ENCODE measurements around the gene MCC.

Gene MCC

DNA sequence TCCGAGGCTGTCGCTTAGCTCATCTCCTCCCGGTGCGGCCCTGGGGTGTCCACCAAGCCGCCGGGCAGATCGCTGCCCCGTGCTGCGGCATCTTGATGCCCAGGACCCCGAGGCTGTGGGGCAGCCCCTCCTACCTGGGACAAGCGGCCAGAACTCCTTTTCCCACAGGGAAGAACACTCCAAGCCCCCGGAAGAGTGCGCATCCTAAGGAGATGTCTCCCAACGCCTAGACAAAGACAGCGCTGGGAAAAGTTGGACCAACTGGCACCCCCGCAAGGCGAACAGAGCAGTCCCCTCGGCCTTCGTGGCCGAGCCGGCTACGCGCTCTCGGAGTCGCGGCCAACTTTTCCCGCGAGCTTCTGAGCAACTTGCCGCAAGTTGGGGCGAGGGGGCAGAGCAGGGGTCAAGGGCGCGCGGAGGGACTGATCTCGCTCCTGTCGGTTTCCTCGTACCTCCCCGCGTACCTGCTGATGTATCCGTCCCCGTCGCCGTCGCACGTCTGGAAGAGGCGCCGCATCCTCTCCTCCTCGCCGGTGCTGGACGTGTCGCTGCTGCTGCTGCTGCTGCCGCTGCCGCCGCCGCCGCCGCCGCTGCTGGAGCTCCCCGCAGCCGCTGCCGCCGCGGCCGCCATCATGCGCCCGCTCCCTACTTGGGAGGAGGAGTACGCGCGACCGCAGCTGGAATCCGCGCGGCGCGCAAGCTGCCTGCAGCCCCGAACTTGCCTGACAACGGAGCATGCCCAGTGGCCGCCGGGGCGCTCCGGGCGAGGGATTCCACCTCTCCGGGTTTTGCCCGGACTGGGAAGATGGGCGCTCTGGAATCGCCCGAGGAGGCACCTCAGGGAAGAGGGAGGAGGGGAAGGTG, at the start of gene MCC (continued):
- TF ChIP-seq, protein P1, sequence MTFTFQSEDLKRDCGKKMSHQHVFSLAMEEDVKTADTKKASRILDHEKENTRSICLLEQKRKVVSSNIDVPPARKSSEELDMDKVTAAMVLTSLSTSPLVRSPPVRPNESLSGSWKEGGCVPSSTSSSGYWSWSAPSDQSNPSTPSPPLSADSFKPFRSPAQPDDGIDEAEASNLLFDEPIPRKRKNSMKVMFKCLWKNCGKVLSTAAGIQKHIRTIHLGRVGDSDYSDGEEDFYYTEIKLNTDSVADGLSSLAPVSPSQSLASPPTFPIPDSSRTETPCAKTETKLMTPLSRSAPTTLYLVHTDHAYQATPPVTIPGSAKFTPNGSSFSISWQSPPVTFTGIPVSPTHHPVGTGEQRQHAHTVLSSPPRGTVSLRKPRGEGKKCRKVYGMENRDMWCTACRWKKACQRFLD (tag by site-specific recombination; IDR thresholded peaks at IDR 0.05): no peak
- TF ChIP-seq ZNF404 (tag by site-specific recombination; IDR thresholded peaks at IDR 0.05) (no peak), ZNF202 (tag by site-specific recombination; IDR thresholded peaks at IDR 0.05; ENCODE audit: borderline replicate concordance) (no peak), ZNF140 (tag by site-specific recombination; IDR thresholded peaks at IDR 0.05) (no peak), ZNF670 (tag by site-specific recombination; IDR thresholded peaks at IDR 0.05; ENCODE audit: low read depth) (no peak), MZF1 (tag by site-specific recombination; IDR thresholded peaks at IDR 0.05; ENCODE audit: borderline replicate concordance) (peak; percentile 43), ZEB2 (tag by site-specific recombination; IDR thresholded peaks at IDR 0.05) (peak; percentile 79), ZNF654 (tag by site-specific recombination; IDR thresholded peaks at IDR 0.05; ENCODE audit: low read depth) (no peak), GLIS2 (tag by site-specific recombination; IDR thresholded peaks at IDR 0.05) (peak; percentile 85), ZNF48 (tag by site-specific recombination; IDR thresholded peaks at IDR 0.05) (no peak), ZNF37A (tag by site-specific recombination; IDR thresholded peaks at IDR 0.05) (0 out of 2 replicates have a peak, but pooled peaks have one; percentile 53), ZFP41 (tag by site-specific recombination; IDR thresholded peaks at IDR 0.05; ENCODE audit: borderline replicate concordance) (no peak), ZNF660 (tag by site-specific recombination; IDR thresholded peaks at IDR 0.05) (peak; percentile 94), KLF9 (tag by site-specific recombination; IDR thresholded peaks at IDR 0.05; ENCODE audit: low read depth) (peak; percentile 53; the same call in 1 of the 2 replicates), ZNF830 (tag by site-specific recombination; IDR thresholded peaks at IDR 0.05; ENCODE audit: low read depth) (no peak), OSR2 (tag by site-specific recombination; IDR thresholded peaks at IDR 0.05) (no peak; the same call in 1 of the 2 replicates), ZNF394 (tag by site-specific recombination; IDR thresholded peaks at IDR 0.05; ENCODE audit: borderline replicate concordance) (peak; percentile 39; the same call in 1 of the 2 replicates), ZNF510 (tag by site-specific recombination; IDR thresholded peaks at IDR 0.05; ENCODE audit: insufficient replicate concordance) (no peak), ZNF19 (tag by site-specific recombination; IDR thresholded peaks at IDR 0.05; ENCODE audit: low read depth) (no peak), ZNF555 (tag by site-specific recombination; conservative IDR thresholded peaks at IDR 0.05) (no peak), ZBTB1 (tag by site-specific recombination; IDR thresholded peaks at IDR 0.05) (no peak), ZNF23 (tag by site-specific recombination; IDR thresholded peaks at IDR 0.05; ENCODE audit: borderline replicate concordance) (no peak), WT1 (tag by site-specific recombination; IDR thresholded peaks at IDR 0.05) (0 out of 2 replicates have a peak, but pooled peaks have one; percentile 24), ZNF112 (tag by site-specific recombination; IDR thresholded peaks at IDR 0.05) (no peak), KLF8 (tag by site-specific recombination; IDR thresholded peaks at IDR 0.05) (peak; percentile 83)
- TF ChIP-seq, protein P2, sequence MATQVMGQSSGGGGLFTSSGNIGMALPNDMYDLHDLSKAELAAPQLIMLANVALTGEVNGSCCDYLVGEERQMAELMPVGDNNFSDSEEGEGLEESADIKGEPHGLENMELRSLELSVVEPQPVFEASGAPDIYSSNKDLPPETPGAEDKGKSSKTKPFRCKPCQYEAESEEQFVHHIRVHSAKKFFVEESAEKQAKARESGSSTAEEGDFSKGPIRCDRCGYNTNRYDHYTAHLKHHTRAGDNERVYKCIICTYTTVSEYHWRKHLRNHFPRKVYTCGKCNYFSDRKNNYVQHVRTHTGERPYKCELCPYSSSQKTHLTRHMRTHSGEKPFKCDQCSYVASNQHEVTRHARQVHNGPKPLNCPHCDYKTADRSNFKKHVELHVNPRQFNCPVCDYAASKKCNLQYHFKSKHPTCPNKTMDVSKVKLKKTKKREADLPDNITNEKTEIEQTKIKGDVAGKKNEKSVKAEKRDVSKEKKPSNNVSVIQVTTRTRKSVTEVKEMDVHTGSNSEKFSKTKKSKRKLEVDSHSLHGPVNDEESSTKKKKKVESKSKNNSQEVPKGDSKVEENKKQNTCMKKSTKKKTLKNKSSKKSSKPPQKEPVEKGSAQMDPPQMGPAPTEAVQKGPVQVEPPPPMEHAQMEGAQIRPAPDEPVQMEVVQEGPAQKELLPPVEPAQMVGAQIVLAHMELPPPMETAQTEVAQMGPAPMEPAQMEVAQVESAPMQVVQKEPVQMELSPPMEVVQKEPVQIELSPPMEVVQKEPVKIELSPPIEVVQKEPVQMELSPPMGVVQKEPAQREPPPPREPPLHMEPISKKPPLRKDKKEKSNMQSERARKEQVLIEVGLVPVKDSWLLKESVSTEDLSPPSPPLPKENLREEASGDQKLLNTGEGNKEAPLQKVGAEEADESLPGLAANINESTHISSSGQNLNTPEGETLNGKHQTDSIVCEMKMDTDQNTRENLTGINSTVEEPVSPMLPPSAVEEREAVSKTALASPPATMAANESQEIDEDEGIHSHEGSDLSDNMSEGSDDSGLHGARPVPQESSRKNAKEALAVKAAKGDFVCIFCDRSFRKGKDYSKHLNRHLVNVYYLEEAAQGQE (tag by site-specific recombination; IDR thresholded peaks at IDR 0.05): no peak
- TF ChIP-seq, protein P3, sequence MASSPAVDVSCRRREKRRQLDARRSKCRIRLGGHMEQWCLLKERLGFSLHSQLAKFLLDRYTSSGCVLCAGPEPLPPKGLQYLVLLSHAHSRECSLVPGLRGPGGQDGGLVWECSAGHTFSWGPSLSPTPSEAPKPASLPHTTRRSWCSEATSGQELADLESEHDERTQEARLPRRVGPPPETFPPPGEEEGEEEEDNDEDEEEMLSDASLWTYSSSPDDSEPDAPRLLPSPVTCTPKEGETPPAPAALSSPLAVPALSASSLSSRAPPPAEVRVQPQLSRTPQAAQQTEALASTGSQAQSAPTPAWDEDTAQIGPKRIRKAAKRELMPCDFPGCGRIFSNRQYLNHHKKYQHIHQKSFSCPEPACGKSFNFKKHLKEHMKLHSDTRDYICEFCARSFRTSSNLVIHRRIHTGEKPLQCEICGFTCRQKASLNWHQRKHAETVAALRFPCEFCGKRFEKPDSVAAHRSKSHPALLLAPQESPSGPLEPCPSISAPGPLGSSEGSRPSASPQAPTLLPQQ (tag by site-specific recombination; IDR thresholded peaks at IDR 0.05): peak; percentile 71
- TF ChIP-seq, protein P4, sequence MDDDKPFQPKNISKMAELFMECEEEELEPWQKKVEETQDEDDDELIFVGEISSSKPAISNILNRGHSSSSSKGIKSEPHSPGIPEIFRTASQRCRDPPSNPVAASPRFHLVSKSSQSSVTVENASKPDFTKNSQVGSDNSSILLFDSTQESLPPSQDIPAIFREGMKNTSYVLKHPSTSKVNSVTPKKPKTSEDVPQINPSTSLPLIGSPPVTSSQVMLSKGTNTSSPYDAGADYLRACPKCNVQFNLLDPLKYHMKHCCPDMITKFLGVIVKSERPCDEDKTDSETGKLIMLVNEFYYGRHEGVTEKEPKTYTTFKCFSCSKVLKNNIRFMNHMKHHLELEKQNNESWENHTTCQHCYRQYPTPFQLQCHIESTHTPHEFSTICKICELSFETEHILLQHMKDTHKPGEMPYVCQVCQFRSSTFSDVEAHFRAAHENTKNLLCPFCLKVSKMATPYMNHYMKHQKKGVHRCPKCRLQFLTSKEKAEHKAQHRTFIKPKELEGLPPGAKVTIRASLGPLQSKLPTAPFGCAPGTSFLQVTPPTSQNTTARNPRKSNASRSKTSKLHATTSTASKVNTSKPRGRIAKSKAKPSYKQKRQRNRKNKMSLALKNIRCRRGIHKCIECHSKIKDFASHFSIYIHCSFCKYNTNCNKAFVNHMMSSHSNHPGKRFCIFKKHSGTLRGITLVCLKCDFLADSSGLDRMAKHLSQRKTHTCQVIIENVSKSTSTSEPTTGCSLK (tag by site-specific recombination; IDR thresholded peaks at IDR 0.05): no peak
- TF ChIP-seq, protein P5, sequence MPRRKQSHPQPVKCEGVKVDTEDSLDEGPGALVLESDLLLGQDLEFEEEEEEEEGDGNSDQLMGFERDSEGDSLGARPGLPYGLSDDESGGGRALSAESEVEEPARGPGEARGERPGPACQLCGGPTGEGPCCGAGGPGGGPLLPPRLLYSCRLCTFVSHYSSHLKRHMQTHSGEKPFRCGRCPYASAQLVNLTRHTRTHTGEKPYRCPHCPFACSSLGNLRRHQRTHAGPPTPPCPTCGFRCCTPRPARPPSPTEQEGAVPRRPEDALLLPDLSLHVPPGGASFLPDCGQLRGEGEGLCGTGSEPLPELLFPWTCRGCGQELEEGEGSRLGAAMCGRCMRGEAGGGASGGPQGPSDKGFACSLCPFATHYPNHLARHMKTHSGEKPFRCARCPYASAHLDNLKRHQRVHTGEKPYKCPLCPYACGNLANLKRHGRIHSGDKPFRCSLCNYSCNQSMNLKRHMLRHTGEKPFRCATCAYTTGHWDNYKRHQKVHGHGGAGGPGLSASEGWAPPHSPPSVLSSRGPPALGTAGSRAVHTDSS (tag by site-specific recombination; IDR thresholded peaks at IDR 0.05): peak; percentile 62
